Mucosa of descending colon (tissue), 3 donors: ENCODE results near the gene CRYM. TPM values are rescaled to one million over a fixed set of nuclear protein-coding genes. Genes with fewer than 3 reads are reported as not detected.
"Not testable (repeated sequence)": the region's sequence is repeated elsewhere in the genome, so short reads cannot be mapped to it uniquely, and the experiment has no call there.

ENCODE experiments used
- ATAC-seq: fragments of 200-7000 bp; cut with Tn5 transposase; one replicate; pipeline ENCODE4 v1.9.1; 2020; ENCODE audit warnings: mild to moderate bottlenecking, moderate library complexity
- DNase-seq, 3 donors: peaks; one replicate each; pipeline ENCODE4 v3.0.0-alpha.2; 2020
- H3K36me3 ChIP-seq: fragments of 200-600 bp; one replicate; pipeline ENCODE4 v1.8.0; 2021; ENCODE audit warnings: low read depth, mild to moderate bottlenecking
- H3K4me1 ChIP-seq: fragments of 200-600 bp; one replicate; pipeline ENCODE4 v1.8.0; 2021; ENCODE audit warnings: low read depth, mild to moderate bottlenecking
- H3K4me3 ChIP-seq: fragments of 200-600 bp; one replicate; pipeline ENCODE4 v1.8.0; 2021; ENCODE audit warnings: mild to moderate bottlenecking
- H3K9me3 ChIP-seq: fragments of 200-600 bp; one replicate; pipeline ENCODE4 v1.8.0; 2021; ENCODE audit warnings: mild to moderate bottlenecking
- intact Hi-C, 2 donors: fragments of 100-400 bp; cut with DNase I in 1 of 2; cut with micrococcal nuclease in 1 of 2; formaldehyde crosslinking; loops; one replicate each; pipeline versions ENCODE4 v1.11.0 to v1.11.1; 2022; cut with DNase I, micrococcal nuclease
- total RNA-seq, 3 donors: library from RNA; stranded (reverse); fragmentation: NEBNext Ultra II Directional in 2 of 3; extraction: Animal tissue kit (Norgen Biotek cat#: 25700) in 2 of 3; gene quantifications; one replicate each; pipeline versions ENCODE4 v1.2.1 to v1.2.4, GENCODE V29; 2021 to 2023
- TF ChIP-seq, protein P1 (sequence below): fragments of 200-600 bp; IDR thresholded peaks from one replicate; pipeline ENCODE4 v1.8.0; 2022; ENCODE audit warnings: antibody characterized with exemption, mild to moderate bottlenecking
- donor health status: DM: no; HTN: no; CAD: no; lungs with moderate emphysema.
- donor health status: DM: no; HTN: no; CAD: no.
- donor health status: DM: no; HTN: yes; CAD: no.

Gene CRYM
- total RNA-seq, 3 donors from 2014 or later = 5.6 to 14.1 (median 9.5) TPM

DNA sequence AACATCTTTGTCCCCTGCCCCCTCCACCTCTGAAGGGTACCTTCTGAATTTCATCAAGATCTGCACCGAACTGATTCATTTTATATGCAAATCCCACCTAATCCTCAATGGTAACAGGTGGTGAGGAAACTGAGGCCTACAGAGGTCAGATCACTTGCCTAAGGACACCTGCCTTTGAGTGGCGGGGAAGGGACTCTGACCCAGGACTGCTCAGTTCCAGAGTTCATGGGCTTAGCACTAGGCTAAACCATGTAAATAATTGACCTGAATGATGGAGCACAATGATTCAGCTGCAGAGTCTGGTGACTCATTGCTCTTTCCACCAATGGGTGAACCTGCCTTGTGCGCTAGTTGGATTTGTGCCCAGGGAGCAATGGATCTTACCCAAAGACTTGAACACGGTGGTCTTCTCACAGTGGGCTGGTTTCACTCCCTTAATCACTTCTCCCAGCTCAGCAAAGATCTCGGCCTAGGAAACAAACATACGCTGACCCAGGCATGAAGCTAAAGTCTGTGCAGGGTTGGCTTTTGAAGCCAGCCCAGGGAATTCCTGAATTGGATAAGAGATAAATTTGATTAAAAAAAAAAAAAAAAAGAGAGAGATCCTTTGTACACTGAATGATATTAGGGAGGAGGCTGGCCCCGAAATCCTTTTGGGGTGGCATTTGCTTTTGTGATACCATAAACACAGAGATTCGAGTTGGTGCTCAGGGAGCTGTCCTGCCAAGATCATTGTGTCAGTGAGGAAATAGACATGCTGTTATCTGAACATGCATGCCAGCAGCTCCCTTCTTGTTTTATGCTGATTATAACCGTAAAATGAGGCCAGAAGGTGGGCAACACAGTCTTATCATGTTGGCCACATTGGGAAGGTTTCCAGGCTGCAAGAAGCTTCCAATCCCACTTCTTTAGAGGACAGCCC, 17.0 kb downstream of the CRYM start:
- intact Hi-C loops = no loop called here
- TF ChIP-seq, protein P1, sequence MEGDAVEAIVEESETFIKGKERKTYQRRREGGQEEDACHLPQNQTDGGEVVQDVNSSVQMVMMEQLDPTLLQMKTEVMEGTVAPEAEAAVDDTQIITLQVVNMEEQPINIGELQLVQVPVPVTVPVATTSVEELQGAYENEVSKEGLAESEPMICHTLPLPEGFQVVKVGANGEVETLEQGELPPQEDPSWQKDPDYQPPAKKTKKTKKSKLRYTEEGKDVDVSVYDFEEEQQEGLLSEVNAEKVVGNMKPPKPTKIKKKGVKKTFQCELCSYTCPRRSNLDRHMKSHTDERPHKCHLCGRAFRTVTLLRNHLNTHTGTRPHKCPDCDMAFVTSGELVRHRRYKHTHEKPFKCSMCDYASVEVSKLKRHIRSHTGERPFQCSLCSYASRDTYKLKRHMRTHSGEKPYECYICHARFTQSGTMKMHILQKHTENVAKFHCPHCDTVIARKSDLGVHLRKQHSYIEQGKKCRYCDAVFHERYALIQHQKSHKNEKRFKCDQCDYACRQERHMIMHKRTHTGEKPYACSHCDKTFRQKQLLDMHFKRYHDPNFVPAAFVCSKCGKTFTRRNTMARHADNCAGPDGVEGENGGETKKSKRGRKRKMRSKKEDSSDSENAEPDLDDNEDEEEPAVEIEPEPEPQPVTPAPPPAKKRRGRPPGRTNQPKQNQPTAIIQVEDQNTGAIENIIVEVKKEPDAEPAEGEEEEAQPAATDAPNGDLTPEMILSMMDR = no peak

DNA sequence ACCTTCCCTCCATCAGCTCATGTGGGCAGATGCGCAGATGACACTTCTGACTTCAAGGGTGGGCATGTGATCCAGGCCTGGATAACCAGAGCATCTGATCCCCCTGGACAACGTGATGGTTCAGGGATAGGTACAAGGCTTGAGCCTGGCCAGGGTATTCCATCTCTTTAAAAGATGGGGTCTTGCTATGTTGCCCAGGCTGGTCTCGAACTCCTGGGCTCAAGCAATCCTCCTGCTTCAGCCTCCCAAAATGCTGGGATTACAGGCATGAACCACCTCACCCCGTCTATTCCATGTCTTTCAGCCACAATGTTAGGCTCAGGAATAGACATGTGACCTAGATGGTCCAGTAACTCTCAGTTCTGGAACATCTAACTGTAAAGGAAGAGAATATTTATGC, 20.8 kb downstream of the CRYM start:
- no peak for ATAC-seq
- H3K9me3 ChIP-seq = no peaks in the 10 kb centered on the region
- intact Hi-C loops = no loop called here

More for the DNA sequence above, 17.0 kb downstream of the CRYM start:
- Histone ChIP-seq H3K9me3 (no peaks in the 10 kb centered on the region), H3K4me1 (peaks cover 38% of the 10 kb centered on the region), H3K36me3 (no peaks in the 10 kb centered on the region), H3K4me3 (no peak overlapping the region)
- peak; percentile 92 for ATAC-seq
- DNase-seq = peak; percentile 69 to 93 (median 76)

GRCh38 chr16:21256636-21257035, 21.5 kb downstream of the CRYM start:
- DNase-seq (no peak), ATAC-seq (no peak)
- Histone ChIP-seq H3K4me1 (peaks cover 16% of the 10 kb centered on the region), H3K36me3 (no peaks in the 10 kb centered on the region), H3K9me3 (no peaks in the 10 kb centered on the region), H3K4me3 (no peak overlapping the region)
- TF ChIP-seq, protein P1 = no peak
- intact Hi-C loops = no loop called here

More for the DNA sequence above, 20.8 kb downstream of the CRYM start:
- no peak overlapping the region for H3K4me3 ChIP-seq
- peaks cover 21% of the 10 kb centered on the region for H3K4me1 ChIP-seq
- TF ChIP-seq, protein P1 = no peak
- H3K36me3 ChIP-seq = no peaks in the 10 kb centered on the region
- no peak for DNase-seq

DNA sequence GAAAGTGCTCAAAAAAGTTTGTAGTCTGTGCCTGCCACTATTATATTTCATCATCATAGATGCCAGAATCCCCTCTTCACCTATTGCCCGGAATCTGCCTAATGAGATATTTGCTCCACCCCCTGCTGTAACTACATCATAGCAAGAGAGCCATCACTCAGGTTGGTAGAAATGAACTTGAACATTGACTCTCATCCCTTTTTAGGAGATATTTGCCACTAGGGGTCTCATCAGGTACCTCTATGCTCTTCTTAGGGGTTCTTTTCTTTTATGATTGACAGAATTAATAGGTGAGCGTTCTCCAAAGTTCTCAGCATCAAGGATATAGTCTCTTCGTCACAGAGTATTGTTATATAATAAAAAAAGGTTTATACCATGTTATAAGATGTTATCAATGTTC, 24.6 kb downstream of the CRYM start:
- DNase-seq (no peak), ATAC-seq (no peak)
- Histone ChIP-seq H3K4me1 (no peaks in the 10 kb centered on the region), H3K36me3 (no peaks in the 10 kb centered on the region), H3K4me3 (no peak overlapping the region), H3K9me3 (no peaks in the 10 kb centered on the region)
- TF ChIP-seq, protein P1 = no peak
- intact Hi-C loops = no loop called here

DNA sequence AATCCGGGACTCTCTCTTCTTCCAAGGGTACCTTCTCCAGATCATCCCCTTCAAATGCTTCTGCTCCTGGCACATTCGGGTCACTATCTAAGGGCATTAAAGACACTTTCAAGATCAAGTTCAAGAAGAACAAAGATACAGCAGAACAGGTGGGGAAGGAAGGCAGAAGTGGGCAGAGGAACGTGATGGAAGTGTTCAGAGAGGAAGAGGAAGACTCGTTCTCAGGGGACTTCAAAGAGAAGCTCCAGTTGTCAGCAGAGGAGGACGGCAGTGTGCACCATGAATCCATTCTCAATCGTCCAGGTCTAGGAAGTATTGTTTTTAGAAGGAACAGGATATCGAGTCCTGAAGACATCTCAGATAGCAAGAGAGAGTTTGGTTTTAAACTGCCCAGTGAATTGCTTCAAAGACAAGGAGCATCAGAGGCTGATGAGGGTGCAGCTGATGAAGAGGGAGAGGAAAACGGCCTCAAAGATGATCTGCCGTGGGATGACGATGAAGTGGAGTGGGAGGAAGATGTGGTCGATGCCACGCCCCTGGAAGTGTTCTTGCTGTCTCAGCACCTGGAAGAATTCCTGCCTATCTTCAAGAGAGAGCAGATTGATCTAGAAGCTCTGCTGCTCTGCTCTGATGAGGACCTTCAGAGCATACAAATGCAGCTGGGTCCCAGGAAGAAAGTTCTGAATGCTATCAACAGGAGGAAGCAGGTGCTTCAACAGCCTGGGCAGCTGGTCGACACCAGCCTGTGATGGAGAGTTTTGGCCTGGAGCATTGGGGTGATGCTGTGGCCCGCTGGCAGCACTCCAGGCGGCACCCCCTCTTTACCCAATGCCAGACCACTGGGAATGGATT, 27.8 kb downstream of the CRYM start:
- Histone ChIP-seq H3K4me3 (no peak overlapping the region), H3K36me3 (no peaks in the 10 kb centered on the region), H3K9me3 (no peaks in the 10 kb centered on the region), H3K4me1 (peaks cover 9% of the 10 kb centered on the region)
- TF ChIP-seq, protein P1 = no peak
- ATAC-seq (no peak), DNase-seq (no peak)
- intact Hi-C loops = no loop called here

- H3K4me1 ChIP-seq = peaks cover 12% of the 10 kb centered on the region
- H3K9me3 ChIP-seq, H3K36me3 ChIP-seq, intact Hi-C loops, H3K4me3 ChIP-seq, ATAC-seq, DNase-seq: not testable (repeated sequence)
Observed at GRCh38 chr16:21248179-21248578, 29.9 kb downstream of the CRYM start.
